Measurements from ENCODE around the gene PTPN3.

PTPN3 gene

DNA sequence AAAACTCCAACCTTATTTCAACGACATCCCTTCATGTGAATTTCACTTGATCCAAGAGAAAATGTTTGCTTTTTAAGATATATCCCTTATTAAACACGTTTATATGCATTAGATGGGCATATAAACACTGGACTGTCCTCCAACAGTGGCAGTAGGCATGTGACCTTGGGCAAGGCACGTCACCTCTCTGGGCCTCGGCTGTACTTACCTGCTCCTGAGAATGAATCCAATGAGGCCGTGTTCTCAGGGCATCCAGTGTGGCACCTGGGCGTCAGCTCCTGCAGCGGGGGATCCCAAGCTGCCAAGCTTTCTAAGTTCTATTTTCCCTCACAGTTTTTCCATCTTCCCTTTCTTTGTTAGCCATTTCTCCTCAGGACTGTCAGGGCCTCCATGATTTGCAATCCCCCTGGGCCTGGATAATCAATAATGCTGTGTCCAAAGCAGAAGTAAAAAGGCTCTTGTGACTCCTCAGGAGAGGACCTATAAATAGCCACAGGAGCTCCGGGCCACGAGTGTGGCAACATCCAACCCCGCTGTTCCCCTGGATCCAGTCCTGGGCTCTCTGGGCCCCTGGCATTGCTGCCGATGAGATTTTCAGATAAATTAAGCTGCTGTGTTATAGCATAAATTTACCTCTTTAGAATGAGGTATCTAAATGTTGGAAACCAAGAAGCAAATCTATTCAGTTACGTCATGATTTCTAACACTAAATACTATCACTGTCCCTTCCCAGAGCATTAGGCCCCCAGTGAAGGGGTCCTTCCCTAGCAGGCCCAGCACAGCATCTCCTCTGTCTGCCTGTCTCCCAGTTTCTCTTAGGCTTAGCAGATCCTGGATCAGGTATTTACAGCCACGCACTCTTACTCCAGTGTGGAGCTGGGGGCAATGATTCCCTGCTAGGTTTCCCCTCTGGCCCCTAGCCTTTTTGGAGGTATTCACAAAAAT lies 76.8 kb downstream of the PTPN3 start:
- ATAC-seq: no peak
- Mint-ChIP-seq H3K4me3 (no peak overlapping the region), H3K4me1 (peaks cover 26% of the 10 kb centered on the region), H3K27ac (no peak overlapping the region), H3K27me3 (peaks cover 6% of the 10 kb centered on the region), H3K36me3 (ENCODE audit: low read depth) (no peaks in the 10 kb centered on the region), H3K9me3 (no peaks in the 10 kb centered on the region)
- DNase-seq: no peak

DNA sequence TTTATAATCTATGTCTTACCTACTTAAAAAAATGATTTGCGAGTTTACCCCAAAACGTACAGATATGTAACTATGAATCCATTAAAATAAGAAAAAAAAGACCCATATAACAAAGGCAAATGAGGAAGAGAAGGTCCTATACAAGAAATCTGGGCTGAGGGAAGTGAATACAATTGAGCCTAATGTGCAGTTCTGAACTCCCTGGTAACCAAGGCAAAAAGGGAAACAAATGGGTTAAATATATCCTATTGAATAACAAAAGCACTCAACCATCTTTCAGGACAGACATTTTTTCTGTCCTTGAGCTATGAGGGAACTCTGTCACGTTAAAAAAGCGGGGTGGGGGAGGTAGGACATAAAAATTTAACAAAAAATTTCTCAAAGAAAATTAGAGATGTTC lies 78.6 kb downstream of the PTPN3 start:
- no peaks in the 10 kb centered on the region for H3K9me3 Mint-ChIP-seq
- no peak for DNase-seq
- ATAC-seq: no peak
- H3K4me3 Mint-ChIP-seq: no peak overlapping the region
- H3K27ac Mint-ChIP-seq: no peak overlapping the region
- peaks cover 13% of the 10 kb centered on the region for H3K27me3 Mint-ChIP-seq
- peaks cover 40% of the 10 kb centered on the region for H3K4me1 Mint-ChIP-seq
- no peaks in the 10 kb centered on the region for H3K36me3 Mint-ChIP-seq (ENCODE audit: low read depth)

DNA sequence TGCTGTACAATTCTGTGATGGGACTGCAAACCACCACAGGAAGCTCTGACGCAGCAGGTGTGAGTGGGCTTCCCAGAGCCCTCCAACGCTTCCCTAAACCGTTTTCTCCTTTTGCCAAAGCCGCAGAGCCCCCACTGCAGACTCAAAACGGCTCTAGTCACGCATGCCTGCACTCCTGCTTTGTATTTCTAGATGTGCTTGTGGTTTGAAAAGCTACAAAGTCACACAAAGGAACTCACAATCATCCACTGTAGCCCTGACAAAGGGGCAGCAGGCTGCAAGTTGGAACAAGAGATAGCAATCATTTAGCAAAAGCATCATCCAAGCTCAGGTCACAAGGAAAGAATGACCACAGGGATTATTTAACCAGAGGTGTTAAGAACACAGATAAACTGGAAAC lies 79.3 kb downstream of the PTPN3 start:
- H3K4me3 Mint-ChIP-seq: no peak overlapping the region
- DNase-seq (peak; percentile 27), ATAC-seq (peak; percentile 34)
- peak overlapping the region; percentile 58 for H3K27ac Mint-ChIP-seq
- H3K9me3 Mint-ChIP-seq: no peaks in the 10 kb centered on the region
- H3K36me3 Mint-ChIP-seq (ENCODE audit: low read depth): no peaks in the 10 kb centered on the region
- H3K4me1 Mint-ChIP-seq: peaks cover 42% of the 10 kb centered on the region
- peaks cover 14% of the 10 kb centered on the region for H3K27me3 Mint-ChIP-seq

DNA sequence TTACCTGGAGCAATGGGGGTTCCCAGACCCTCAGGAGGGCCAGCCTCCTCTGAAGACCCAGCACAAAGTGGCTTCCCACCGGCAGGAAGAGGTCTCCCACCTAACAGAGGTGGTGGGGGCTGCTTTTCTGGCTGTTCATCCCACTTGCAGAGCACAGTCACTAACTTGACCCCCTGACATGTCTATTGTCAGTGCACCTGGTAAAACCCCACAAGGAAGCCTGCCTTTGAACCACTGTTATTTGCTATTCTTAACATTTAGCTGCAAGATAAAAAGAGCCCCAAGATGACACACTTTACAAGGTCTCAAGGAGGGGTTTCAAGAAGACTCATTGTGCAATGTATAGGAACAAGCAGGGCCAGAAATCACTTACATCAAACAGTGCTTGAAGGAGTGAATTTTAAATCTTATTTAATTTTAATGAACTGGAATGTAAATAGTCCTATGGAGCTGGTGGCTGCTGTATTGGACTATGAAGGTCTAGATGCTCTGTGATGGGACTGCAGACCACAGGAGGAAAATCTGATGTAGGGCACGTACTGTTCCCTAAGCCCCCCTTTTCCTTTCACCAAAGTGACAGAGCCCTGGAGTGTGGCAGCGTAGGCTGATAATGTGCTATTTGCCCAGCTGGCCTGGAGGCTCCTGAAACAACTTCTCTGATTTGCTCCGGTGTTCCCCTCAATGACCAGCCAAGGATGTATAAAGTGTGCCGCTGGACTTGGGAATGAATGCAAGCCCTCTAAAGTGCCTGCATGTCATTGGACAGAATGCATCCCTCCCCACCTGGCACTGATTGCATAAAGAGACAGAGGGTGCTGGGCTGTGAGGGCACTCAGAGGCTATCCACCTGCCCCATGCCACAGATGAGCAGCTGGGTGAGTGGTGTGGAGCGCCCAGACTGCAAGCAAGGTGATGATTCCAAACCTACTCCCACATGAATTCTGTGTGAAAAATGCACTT lies 80.2 kb downstream of the PTPN3 start:
- no peak overlapping the region for H3K27ac Mint-ChIP-seq
- peak overlapping the region; percentile 46 for H3K4me3 Mint-ChIP-seq
- no peaks in the 10 kb centered on the region for H3K9me3 Mint-ChIP-seq
- ATAC-seq (peak; percentile 31), DNase-seq (no peak)
- H3K27me3 Mint-ChIP-seq: peaks cover 20% of the 10 kb centered on the region
- H3K36me3 Mint-ChIP-seq (ENCODE audit: low read depth): no peaks in the 10 kb centered on the region
- peaks cover 48% of the 10 kb centered on the region for H3K4me1 Mint-ChIP-seq

DNA sequence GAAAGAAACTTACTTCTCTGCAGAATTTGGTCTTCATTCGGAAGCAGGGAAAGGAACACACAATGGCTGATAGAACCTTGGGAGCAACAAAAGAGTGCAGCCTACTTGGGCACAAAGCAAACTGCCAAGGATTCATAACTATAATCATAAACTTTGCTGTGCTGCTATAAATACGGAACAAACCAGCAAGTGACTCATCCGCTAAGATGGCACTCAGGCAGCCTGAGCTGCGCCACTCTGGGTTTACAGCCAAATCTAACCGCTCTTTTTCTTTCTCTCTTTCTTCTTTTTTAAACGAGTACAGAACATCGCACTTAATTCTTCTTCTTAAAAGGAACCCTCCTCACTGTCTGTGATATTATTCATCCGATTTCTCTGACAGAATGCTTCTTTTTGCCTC lies 81.1 kb downstream of the PTPN3 start:
- H3K9me3 Mint-ChIP-seq: no peaks in the 10 kb centered on the region
- ATAC-seq (no peak), DNase-seq (no peak)
- no peak overlapping the region for H3K27ac Mint-ChIP-seq
- peak overlapping the region; percentile 46 for H3K4me3 Mint-ChIP-seq
- H3K27me3 Mint-ChIP-seq: peaks cover 20% of the 10 kb centered on the region
- peaks cover 51% of the 10 kb centered on the region for H3K4me1 Mint-ChIP-seq
- no peaks in the 10 kb centered on the region for H3K36me3 Mint-ChIP-seq (ENCODE audit: low read depth)

DNA sequence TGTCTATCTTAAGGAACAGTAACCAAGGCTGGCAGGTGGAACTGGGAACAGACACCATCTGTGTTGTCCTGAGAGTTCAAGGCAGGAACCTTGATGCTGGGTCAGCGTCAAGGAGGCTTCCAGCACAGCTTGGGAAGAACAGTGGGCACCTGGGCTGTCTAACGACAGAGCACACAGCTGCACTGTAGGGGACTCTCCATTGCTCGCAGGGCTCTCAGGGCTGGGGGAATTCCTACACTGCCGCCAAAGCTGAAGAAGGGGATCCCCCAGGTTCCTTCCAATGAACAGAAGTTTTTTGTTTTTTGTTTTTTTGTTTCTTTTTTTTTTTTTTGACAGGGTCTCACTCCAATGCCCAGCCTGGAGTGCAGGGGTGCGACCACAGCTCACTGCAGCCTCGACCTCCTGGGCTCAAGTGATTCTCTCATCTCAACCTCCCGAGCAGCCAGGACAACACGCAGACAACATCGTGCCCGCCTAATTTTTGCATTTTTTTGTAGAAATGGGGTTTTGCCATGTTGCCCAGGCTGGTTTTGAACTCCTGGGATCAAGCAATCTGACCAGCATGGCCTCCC lies 81.9 kb downstream of the PTPN3 start:
- DNase-seq: peak; percentile 26
- Mint-ChIP-seq H3K4me3 (no peak overlapping the region), H3K4me1 (peaks cover 59% of the 10 kb centered on the region), H3K27ac (no peak overlapping the region), H3K27me3 (peaks cover 20% of the 10 kb centered on the region), H3K36me3 (ENCODE audit: low read depth) (no peaks in the 10 kb centered on the region), H3K9me3 (no peaks in the 10 kb centered on the region)
- peak; percentile 45 for ATAC-seq

DNA sequence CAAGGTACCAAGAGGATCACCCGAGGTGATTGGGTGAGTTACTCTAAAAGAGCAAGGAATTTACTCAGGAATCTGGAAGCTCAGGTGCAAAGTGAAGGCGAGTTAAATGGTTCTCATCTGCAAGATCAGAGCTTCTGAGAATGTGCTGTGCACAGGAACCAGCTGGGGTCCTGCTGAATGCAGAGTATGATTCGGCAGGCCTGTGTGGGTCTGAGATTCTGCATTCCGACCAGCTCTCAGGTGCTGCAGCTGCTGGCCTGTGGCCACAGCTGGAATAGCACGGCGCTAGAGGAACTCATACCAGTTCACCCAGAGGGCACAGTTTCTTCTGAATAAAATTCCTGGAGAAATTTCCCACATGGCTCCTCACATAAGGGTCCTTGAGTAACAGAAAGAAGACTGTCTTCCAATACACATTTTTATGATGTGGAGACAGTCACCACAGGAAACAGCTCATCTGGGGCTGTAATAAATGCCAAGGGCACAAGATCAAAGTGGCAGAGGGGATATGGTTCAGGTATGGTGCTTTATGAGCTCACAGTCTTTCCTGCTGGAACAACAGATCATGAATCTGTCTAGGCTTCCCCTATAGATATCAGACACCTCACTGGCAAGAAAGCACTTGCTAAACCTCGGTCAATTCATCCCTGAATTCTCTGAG lies 83.9 kb downstream of the PTPN3 start:
- H3K4me1 Mint-ChIP-seq: peaks cover 73% of the 10 kb centered on the region
- ATAC-seq (no peak), DNase-seq (no peak)
- H3K27ac Mint-ChIP-seq: no peak overlapping the region
- peaks cover 21% of the 10 kb centered on the region for H3K27me3 Mint-ChIP-seq
- H3K36me3 Mint-ChIP-seq (ENCODE audit: low read depth): no peaks in the 10 kb centered on the region
- no peaks in the 10 kb centered on the region for H3K9me3 Mint-ChIP-seq
- no peak overlapping the region for H3K4me3 Mint-ChIP-seq

DNA sequence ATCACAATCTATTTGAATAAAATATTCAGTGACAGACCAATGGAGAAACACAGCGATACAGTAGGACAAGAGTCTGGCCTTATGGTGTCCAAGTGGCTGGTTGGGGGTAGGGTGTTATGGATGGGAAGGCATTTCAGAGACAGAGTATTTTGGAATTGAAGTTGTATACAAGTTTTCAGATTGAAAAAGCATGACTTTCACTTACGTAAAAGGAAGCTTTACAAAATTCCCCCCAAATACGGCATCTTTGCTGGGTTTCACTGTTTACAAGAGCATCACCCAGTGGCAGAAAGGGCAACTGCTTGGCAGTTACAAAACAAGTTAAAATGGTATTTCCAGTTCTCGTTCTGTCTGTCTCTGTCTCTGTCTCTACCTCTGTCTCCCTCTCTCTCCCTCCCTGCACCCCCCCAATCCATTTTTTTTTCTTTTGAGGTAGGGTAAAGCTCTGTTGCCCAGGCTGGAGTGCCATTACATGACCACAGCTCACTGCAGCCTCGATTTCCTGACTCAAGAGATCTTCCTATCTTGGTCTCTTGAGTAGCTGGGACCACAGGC lies 86.2 kb downstream of the PTPN3 start:
- peak; percentile 50 for ATAC-seq
- peak overlapping the region; percentile 84 for H3K27ac Mint-ChIP-seq
- peaks cover 20% of the 10 kb centered on the region for H3K27me3 Mint-ChIP-seq
- H3K4me3 Mint-ChIP-seq: peak overlapping the region; percentile 56
- H3K36me3 Mint-ChIP-seq (ENCODE audit: low read depth): no peaks in the 10 kb centered on the region
- peaks cover 53% of the 10 kb centered on the region for H3K4me1 Mint-ChIP-seq
- DNase-seq: peak; percentile 25
- no peaks in the 10 kb centered on the region for H3K9me3 Mint-ChIP-seq

DNA sequence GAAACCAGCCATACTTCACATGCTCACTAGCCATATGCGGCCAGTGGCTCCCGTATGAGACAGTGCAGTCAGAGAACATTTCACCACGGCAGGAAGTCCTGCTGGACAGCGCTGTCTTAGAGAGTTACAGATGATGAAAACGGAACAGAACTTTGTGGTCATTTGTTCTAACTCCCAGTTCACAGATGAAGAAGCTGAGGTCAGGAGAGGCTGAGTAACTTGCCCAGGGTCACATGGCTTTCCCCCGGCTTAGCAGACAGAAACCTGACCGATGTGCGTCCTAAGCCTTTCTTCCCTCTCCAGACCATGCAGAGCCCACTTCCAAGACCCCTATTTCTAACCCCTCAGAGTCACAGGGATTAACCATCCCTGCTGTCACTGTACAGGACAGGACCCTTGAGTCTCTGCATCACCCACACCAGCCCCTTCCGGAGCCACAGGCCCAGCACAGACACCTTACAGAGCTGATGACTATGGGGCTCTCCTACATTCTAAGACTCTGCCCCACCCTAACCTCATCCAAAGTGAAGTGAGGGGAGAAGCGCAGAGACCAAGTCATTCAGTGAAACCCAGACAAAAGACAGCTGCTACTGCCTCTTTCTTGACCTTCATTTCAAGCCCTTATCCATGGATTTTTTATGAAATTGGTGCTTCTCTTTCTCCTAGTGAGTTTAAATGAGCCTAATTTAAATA lies 86.9 kb downstream of the PTPN3 start:
- H3K4me3 Mint-ChIP-seq: peak overlapping the region; percentile 56
- peak; percentile 58 for ATAC-seq
- H3K4me1 Mint-ChIP-seq: peaks cover 46% of the 10 kb centered on the region
- H3K27ac Mint-ChIP-seq: peak overlapping the region; percentile 84
- H3K36me3 Mint-ChIP-seq (ENCODE audit: low read depth): no peaks in the 10 kb centered on the region
- no peaks in the 10 kb centered on the region for H3K9me3 Mint-ChIP-seq
- H3K27me3 Mint-ChIP-seq: peaks cover 20% of the 10 kb centered on the region
- DNase-seq: peak; percentile 7

DNA sequence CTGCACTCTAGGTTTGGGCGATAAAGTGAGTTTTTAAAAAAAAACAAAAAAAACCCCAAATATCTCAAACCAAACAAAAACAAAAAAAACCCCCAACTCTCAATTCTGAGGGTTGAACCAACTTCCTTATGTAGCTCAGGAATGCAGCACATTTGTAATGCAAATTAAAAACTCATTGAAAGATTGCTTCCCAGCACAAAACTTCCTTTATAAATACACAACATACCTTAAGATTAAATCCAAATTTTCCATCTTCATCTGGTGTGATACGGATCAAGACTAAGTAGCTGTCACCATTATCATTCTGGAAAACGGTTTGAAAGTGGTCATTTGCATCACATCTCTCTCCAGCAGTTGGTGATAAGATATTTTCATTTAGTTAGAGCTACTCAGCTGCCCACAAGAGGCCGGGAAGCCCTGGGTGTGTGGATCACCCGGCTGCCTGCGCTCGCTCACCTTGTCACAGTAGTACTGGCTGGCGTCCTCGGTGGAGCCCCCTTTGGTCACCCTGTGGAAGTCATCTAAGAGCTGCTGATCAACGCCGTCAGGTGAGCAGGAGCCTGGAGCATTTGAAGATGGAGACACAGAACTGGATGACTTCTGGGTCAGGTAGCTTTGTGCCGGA lies 88.2 kb downstream of the PTPN3 start:
- Mint-ChIP-seq H3K4me3 (no peak overlapping the region), H3K4me1 (peaks cover 36% of the 10 kb centered on the region), H3K36me3 (ENCODE audit: low read depth) (no peaks in the 10 kb centered on the region), H3K9me3 (no peaks in the 10 kb centered on the region), H3K27ac (no peak overlapping the region), H3K27me3 (peaks cover 15% of the 10 kb centered on the region)
- ATAC-seq (no peak), DNase-seq (peak; percentile 11)

DNA sequence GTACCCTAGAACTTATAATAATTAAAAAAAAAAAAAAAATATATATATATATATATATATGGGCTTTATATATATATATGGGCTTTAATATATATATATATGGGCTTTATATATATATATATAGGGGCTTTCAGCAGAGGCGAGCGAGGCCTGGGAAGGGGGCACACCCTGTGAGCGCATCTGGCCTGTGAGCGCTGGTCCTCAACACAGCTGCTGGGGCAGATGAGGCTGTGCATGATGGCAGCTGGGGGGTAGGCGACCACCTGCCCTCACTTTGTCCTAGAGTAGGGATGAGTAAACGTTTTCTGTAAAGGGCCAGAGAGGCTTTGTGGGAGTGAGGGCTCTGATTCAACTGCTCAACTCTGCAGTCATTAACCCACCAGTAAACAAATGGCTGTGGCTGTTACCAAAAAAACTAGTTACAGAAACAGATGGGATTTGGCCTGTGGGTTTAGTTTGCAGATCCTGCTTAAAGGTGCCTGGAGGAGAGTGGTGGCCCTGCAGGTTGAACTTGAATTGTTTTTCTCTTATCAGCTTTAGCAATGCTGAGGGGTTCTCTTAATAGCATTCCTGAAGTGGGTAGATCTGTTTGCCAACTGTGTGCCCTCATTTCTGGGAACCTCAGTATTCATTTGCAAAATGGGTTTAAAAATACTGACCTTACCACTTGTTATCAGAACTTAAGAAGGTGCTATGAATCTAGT lies 89.2 kb downstream of the PTPN3 start:
- DNase-seq (no peak), ATAC-seq (no peak)
- H3K27ac Mint-ChIP-seq: no peak overlapping the region
- no peaks in the 10 kb centered on the region for H3K36me3 Mint-ChIP-seq (ENCODE audit: low read depth)
- peaks cover 31% of the 10 kb centered on the region for H3K4me1 Mint-ChIP-seq
- H3K27me3 Mint-ChIP-seq: peaks cover 12% of the 10 kb centered on the region
- no peak overlapping the region for H3K4me3 Mint-ChIP-seq
- no peaks in the 10 kb centered on the region for H3K9me3 Mint-ChIP-seq

DNA sequence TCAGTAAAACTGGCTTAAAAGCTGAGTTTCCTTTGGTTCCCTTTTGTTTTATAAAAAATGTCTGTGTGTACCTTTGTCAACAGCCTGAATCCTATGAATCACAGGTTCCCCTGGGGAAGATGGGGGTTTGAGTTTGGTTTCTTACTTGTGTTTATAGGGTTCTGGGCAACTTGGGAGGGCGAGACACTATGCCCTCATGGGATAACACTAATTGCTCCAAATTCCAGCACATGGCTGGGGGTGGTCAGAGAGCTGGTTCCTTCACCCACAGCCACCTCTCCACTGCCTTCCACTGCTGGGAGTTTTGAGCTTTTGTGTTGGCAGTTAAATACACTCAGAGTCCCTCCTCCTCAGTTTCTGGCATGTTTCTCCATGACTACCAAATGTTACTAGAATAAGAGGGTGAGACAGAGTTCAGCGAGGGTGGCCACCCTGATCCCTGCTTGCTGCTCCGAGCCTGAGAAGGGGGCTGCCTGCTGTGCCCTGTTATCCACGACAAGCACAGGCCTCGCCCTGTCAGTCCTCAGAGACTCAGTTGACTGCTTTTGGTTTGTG lies 94.3 kb downstream of the PTPN3 start:
- H3K27ac Mint-ChIP-seq: no peak overlapping the region
- H3K4me3 Mint-ChIP-seq: no peak overlapping the region
- no peaks in the 10 kb centered on the region for H3K36me3 Mint-ChIP-seq (ENCODE audit: low read depth)
- DNase-seq (no peak), ATAC-seq (no peak)
- peaks cover 12% of the 10 kb centered on the region for H3K27me3 Mint-ChIP-seq
- no peaks in the 10 kb centered on the region for H3K9me3 Mint-ChIP-seq
- peaks cover 11% of the 10 kb centered on the region for H3K4me1 Mint-ChIP-seq
